GM12878 (cell line): ENCODE data around the gene RGL4. TPM values are rescaled to one million over a fixed set of nuclear protein-coding genes. Genes with fewer than 3 reads are reported as not detected.
"Not testable (repeated sequence)": the region's sequence is repeated elsewhere in the genome, so short reads cannot be mapped to it uniquely, and the experiment has no call there.

Experiments
- ATAC-seq: fragments of 200-7000 bp; cut with Tn5 transposase; 3 replicates; pipeline ENCODE4 v1.9.1; 2020; ENCODE audit warnings: mild to moderate bottlenecking, moderate library complexity
- BruUV-seq: library from RNA; stranded (reverse); fragments of 400-500 nt; replicated peaks from 2 replicates; lab custom pipeline; 2021; lab: Mats Ljungman, UMichigan
- CTCF ChIA-PET: fragments of 300-600 bp; sonication (Branson Sonifier 250); formaldehyde crosslinking; extraction: SDS; loops from one replicate; lab custom pipeline; 2021; ENCODE audit warnings: inconsistent platforms; lab: Yijun Ruan, JAX
- POLR2A ChIA-PET: fragments of 350-600 bp; formaldehyde crosslinking; extraction: SDS; loops from one replicate; lab custom pipeline; 2021; ENCODE audit warnings: inconsistent platforms; lab: Charles Lee
- RAD21 ChIA-PET: fragments of 300-600 bp; sonication (Branson Sonifier 250); formaldehyde crosslinking; loops from one replicate; lab custom pipeline; 2023; ENCODE audit warnings: antibody characterized with exemption; ENCODE audit not compliant: unreplicated experiment; lab: Charles Lee
- SMC1A ChIA-PET: fragments of 300-600 bp; sonication (Branson Sonifier 250); formaldehyde crosslinking; loops from one replicate; lab custom pipeline; 2023; ENCODE audit not compliant: unreplicated experiment, uncharacterized antibody; lab: Charles Lee
- DNase-seq: peaks from one replicate; pipeline ENCODE4 v3.0.0-alpha.2; 2011; ENCODE audit warnings: low read depth, low spot score
- FAIRE-seq: peaks from 3 replicates; lab custom pipeline; 2011; peaks lifted over from hg19 to GRCh38; lab: Jason Lieb, UNC
- H2AFZ ChIP-seq: 2 replicates; pipeline ENCODE4 v1.6.0; 2011; ENCODE audit warnings: low read depth, low read length, control low read depth; ENCODE audit not compliant: control insufficient read depth
- H3K27ac ChIP-seq: 2 replicates; pipeline ENCODE4 v1.5.1; 2011; ENCODE audit warnings: control low read depth; ENCODE audit not compliant: control insufficient read depth, insufficient read depth
- H3K27me3 ChIP-seq, 2 experiments: replicated peaks in 1 of 2; 2 replicates each; pipeline versions ENCODE4 v1.6.0 to v1.6.1; 2011; ENCODE audit warnings: low read length in 1 of 2; ENCODE audit not compliant: control insufficient read depth in 2 of 2, insufficient read depth in 2 of 2
- H3K36me3 ChIP-seq, 2 experiments: 2 replicates each; pipeline ENCODE4 v1.5.1; 2011; ENCODE audit warnings: low read length in 1 of 2; ENCODE audit not compliant: control insufficient read depth in 2 of 2, insufficient read depth in 2 of 2
- H3K4me1 ChIP-seq: 2 replicates; pipeline ENCODE4 v1.6.1; 2011; ENCODE audit warnings: mild to moderate bottlenecking, low read length, moderate library complexity, mixed read lengths; ENCODE audit not compliant: control insufficient read depth, insufficient read depth
- H3K4me2 ChIP-seq: 2 replicates; pipeline ENCODE4 v1.6.0; 2011; ENCODE audit warnings: control low read depth; ENCODE audit not compliant: control insufficient read depth, insufficient read depth
- H3K4me3 ChIP-seq: fragments of 200-600 bp; sonication (generic); 2 replicates; pipeline ENCODE4 v1.5.1; 2016
- H3K79me2 ChIP-seq: 2 replicates; pipeline ENCODE4 v1.6.0; 2011; ENCODE audit warnings: low read length; ENCODE audit not compliant: control insufficient read depth, insufficient read depth
- H3K9ac ChIP-seq: 2 replicates; pipeline ENCODE4 v1.8.0; 2011; ENCODE audit warnings: low read length, control low read depth, mixed read lengths; ENCODE audit not compliant: control insufficient read depth, insufficient read depth
- H3K9me3 ChIP-seq: replicated peaks from 3 replicates; pipeline ENCODE4 v1.5.1; 2011; ENCODE audit warnings: mild to moderate bottlenecking, low read length; ENCODE audit not compliant: control insufficient read depth, insufficient read depth
- H4K20me1 ChIP-seq: 2 replicates; pipeline ENCODE4 v1.6.0; 2011; ENCODE audit not compliant: control insufficient read depth, insufficient read depth
- CBX3 ChIP-seq: fragments of 200-600 bp; sonication (generic); IDR thresholded peaks from 2 replicates; pipeline ENCODE4 v1.6.1; 2016; ENCODE audit warnings: low read depth, borderline replicate concordance
- IRF3 ChIP-seq: fragments of 450-650 bp; IDR thresholded peaks from 2 replicates; pipeline ENCODE4 v1.6.1; 2014; ENCODE audit warnings: mild to moderate bottlenecking
- NR2C1 ChIP-seq: fragments of 450-650 bp; IDR thresholded peaks from 2 replicates; pipeline ENCODE4 v1.6.1; 2017; ENCODE audit warnings: antibody characterized with exemption, mild to moderate bottlenecking, moderate library complexity
- ZBED1 ChIP-seq: IDR thresholded peaks from 2 replicates; pipeline ENCODE4 v1.6.1; 2016; ENCODE audit warnings: borderline replicate concordance
- ZNF384 ChIP-seq: IDR thresholded peaks from 2 replicates; pipeline ENCODE4 v1.6.1; 2012; ENCODE audit warnings: low read depth, mild to moderate bottlenecking, low read length, improper control_type of control experiment, borderline replicate concordance
- ZNF622 ChIP-seq: fragments of 450-650 bp; IDR thresholded peaks from 2 replicates; pipeline ENCODE4 v1.6.1; 2017; ENCODE audit warnings: mild to moderate bottlenecking, inconsistent platforms
- WGBS: methylation state at CpG from one replicate; pipeline ENCODE4 v1.1.6; 2016; ENCODE audit warnings: low lambda C conversion rate; ENCODE audit not compliant: insufficient replicate concordance, insufficient coverage; ENCODE audit errors: missing lambda C conversion rate; 5-methylcytosine and 5-hydroxymethylcytosine counted together
- in situ Hi-C: fragments of 300-500 bp; cut with MboI; formaldehyde crosslinking; loops from 9 replicates; pipeline ENCODE4 v1.14.3; 2018; ENCODE audit warnings: mixed read lengths
- intact Hi-C: fragments of 100-400 bp; cut with micrococcal nuclease; formaldehyde crosslinking; loops from one replicate; pipeline ENCODE4 v1.14.2; 2022; ENCODE audit not compliant: unreplicated experiment
- polyA plus RNA-seq, 11 experiments: library from polyadenylated mRNA; depleted of rRNA in 4 of 11; unstranded in 6 of 11; stranded (reverse) in 5 of 11; fragments of >200 nt; fragmentation: Nextera tagmentation in 4 of 11; fragmentation: Illumina TruSeq in 1 of 11; extraction: Ambion mirVana in 4 of 11; extraction: Trizol in 1 of 11; gene quantifications; 1 replicate in 1 of 11; 2 replicates in 10 of 11; pipeline versions ENCODE4 v1.2.1 to v1.2.3, GENCODE V29; 2011 to 2016; ENCODE audit warnings: inconsistent platforms in 2 of 11, missing spikeins in 2 of 11, low read depth in 1 of 11
- total RNA-seq, 4 experiments: library from RNA; depleted of rRNA in 3 of 4; stranded (reverse); fragments of >200 nt in 3 of 4; fragmentation: Illumina TruSeq in 1 of 4; extraction: Trizol in 1 of 4; gene quantifications; 2 replicates each; pipeline versions ENCODE4 v1.2.1 to v1.2.3, GENCODE V29; 2013 to 2021

Gene RGL4
- total and polyA plus RNA-seq, 10 of the 15 experiments (the other 5 are each of a cell fraction or from before 2014, with no cell fraction given), result 1.4 to 9.0 (median 2.0) TPM; not detected in 1

GRCh38 chr22:23673826-23674690 is 16.8 kb upstream of the RGL4 start:
- Histone ChIP-seq H3K4me3 (no peak overlapping the region), H4K20me1 (no peaks in the 10 kb centered on the region), H3K9ac (no peak overlapping the region), H3K36me3 (no peaks in the 10 kb centered on the region), H3K27ac (no peak overlapping the region), H3K27me3 (no peaks in the 10 kb centered on the region), H3K4me1 (no peaks in the 10 kb centered on the region), H3K4me2 (no peak overlapping the region), H3K79me2 (no peaks in the 10 kb centered on the region), H3K9me3 (no peaks in the 10 kb centered on the region), H2AFZ (no peak overlapping the region)
- CTCF ChIA-PET, result no interaction called here
- WGBS, result 83% methylated on average over 26 of the region's 26 CpGs
- POLR2A ChIA-PET, result no interaction called here
- intact Hi-C loops, result no loop called here
- no TSS peak for BruUV-seq
- SMC1A ChIA-PET, result no interaction called here
- TF ChIP-seq ZNF622 (no peak), ZBED1 (no peak), ZNF384 (no peak), NR2C1 (no peak), CBX3 (no peak), IRF3 (no peak)
- ATAC-seq (no peak), DNase-seq (no peak), FAIRE-seq (no peak)
- RAD21 ChIA-PET, result no interaction called here
- in situ Hi-C loops, result no loop called here

GRCh38 chr22:23674886-23675501 is 15.8 kb upstream of the RGL4 start:
- ATAC-seq, H3K27me3 ChIP-seq, SMC1A ChIA-PET, POLR2A ChIA-PET, H3K27ac ChIP-seq, H3K4me1 ChIP-seq, intact Hi-C loops, H4K20me1 ChIP-seq, FAIRE-seq, H3K9ac ChIP-seq, H3K79me2 ChIP-seq, H3K4me3 ChIP-seq, RAD21 ChIA-PET, DNase-seq, CTCF ChIA-PET, BruUV-seq, H3K9me3 ChIP-seq, in situ Hi-C loops, H3K36me3 ChIP-seq, H2AFZ ChIP-seq, H3K4me2 ChIP-seq: not testable (repeated sequence)
- 83% methylated on average over 6 of the region's 6 CpGs for WGBS
